Prostate gland (tissue), 2 donors: ENCODE data around the gene SYNPR.

Experiments used
- CTCF ChIP-seq, 4 experiments: fragments of 200-600 bp in 2 of 4; fragments of 450-650 bp in 2 of 4; sonication (generic) in 2 of 4; IDR thresholded peaks; 1 replicate in 3 of 4; 2 replicates in 1 of 4; pipeline ENCODE4 v1.5.1; 2016 to 2019; ENCODE audit warnings: antibody characterized with exemption in 4 of 4, mild to moderate bottlenecking in 2 of 4, moderate library complexity in 2 of 4
- POLR2A ChIP-seq: fragments of 450-650 bp; IDR thresholded peaks from one replicate; pipeline ENCODE4 v1.6.1; 2016; ENCODE audit warnings: antibody characterized with exemption, mild to moderate bottlenecking

DNA sequence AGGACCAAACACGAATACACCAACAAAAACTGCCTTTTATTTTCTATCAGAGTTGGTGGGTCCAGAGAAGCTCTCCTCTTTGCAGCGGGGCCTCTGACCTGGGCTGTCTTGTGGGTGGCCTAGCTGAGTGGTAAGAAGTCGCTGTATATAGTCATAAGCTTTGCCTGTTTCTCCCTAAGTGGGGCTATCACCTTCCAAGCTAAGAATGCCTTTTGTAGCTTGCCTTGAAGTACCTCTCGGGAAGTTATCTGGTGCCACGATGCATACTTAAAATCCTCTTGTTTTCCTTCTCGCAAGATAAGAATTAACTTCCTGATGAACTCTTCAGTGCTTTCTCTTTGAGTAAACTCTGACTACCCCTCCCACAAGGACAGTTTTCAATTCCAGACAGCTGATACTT lies 178.8 kb downstream of the SYNPR start:
- TF ChIP-seq CTCF (IDR thresholded peaks at IDR 0.05): no peak
- TF ChIP-seq POLR2A: no peak
